Gastrocnemius medialis (tissue), 4 donors: ENCODE measurements around the gene MAML3. TPM values are rescaled to one million over a fixed set of nuclear protein-coding genes. Genes with fewer than 3 reads are reported as not detected.

Experiments
- ATAC-seq, 2 donors: fragments of 150-250 bp; one replicate each; pipeline ENCODE4 v1.9.1; 2016
- DNase-seq, 2 donors: peaks; one replicate each; pipeline ENCODE4 v3.0.0-alpha.2; 2019
- H3K27ac ChIP-seq, 4 donors: fragments of 200-600 bp; sonication (generic); 1 replicate in 1 of 4; 2 replicates in 3 of 4; pipeline ENCODE4 v1.5.1; 2016 to 2018; ENCODE audit warnings: mild to moderate bottlenecking in 2 of 4, moderate library complexity in 1 of 4
- H3K27me3 ChIP-seq, 3 donors: fragments of 200-600 bp; sonication (generic) in 2 of 3; 1 replicate in 1 of 3; 2 replicates in 2 of 3; pipeline versions ENCODE4 v1.5.1 to v1.6.0; 2016 to 2019; ENCODE audit warnings: mild to moderate bottlenecking in 1 of 3, moderate library complexity in 1 of 3
- H3K36me3 ChIP-seq, 2 donors: fragments of 200-600 bp; sonication (generic) in 1 of 2; one replicate each; pipeline ENCODE4 v1.5.1; 2017 to 2018
- H3K4me1 ChIP-seq, 2 donors: fragments of 200-600 bp; sonication (generic) in 1 of 2; one replicate each; pipeline ENCODE4 v1.5.1; 2016 to 2017; ENCODE audit warnings: mild to moderate bottlenecking in 2 of 2
- H3K4me3 ChIP-seq, 4 donors: fragments of 200-600 bp; sonication (generic) in 3 of 4; 1 replicate in 1 of 4; 2 replicates in 3 of 4; pipeline ENCODE4 v1.5.1; 2016 to 2019; ENCODE audit warnings: mild to moderate bottlenecking in 2 of 4
- H3K9me3 ChIP-seq, 3 donors: fragments of 200-600 bp; sonication (generic) in 2 of 3; 1 replicate in 1 of 3; 2 replicates in 2 of 3; pipeline ENCODE4 v1.5.1; 2016 to 2019
- POLR2A ChIP-seq, 2 donors: fragments of 450-650 bp; IDR thresholded peaks; one replicate each; pipeline ENCODE4 v1.6.1; 2017; ENCODE audit warnings: antibody characterized with exemption in 2 of 2, mild to moderate bottlenecking in 2 of 2, moderate library complexity in 2 of 2
- in situ Hi-C, 4 donors: fragments of 200-750 bp; cut with MboI; loops; one replicate each; pipeline versions ENCODE4 v1.15.0 to v1.8.0; 2017; ENCODE audit warnings: low sequenced_read_pairs in 4 of 4
- intact Hi-C: fragments of 100-400 bp; cut with DNase I; formaldehyde crosslinking; loops from one replicate; pipeline ENCODE4 v1.15.1; 2023; ENCODE audit warnings: low total_unique reads
- total RNA-seq, 4 donors: library from RNA; depleted of rRNA; stranded (reverse); fragments of >200 nt; gene quantifications; one replicate each; pipeline versions ENCODE4 v1.1.0 to v1.2.3, GENCODE V29; 2016
- TF ChIP-seq, protein P1 (sequence below), 5 experiments: fragments of 450-650 bp in 3 of 5; fragments of 200-600 bp in 2 of 5; sonication (generic) in 2 of 5; IDR thresholded peaks in 4 of 5; conservative IDR thresholded peaks in 1 of 5; 1 replicate in 4 of 5; 2 replicates in 1 of 5; pipeline ENCODE4 v1.5.1; 2016 to 2019; ENCODE audit warnings: antibody characterized with exemption in 5 of 5, mild to moderate bottlenecking in 3 of 5, moderate library complexity in 3 of 5

MAML3 gene
- total RNA-seq, 4 donors from 2014 or later: 0.98 to 1.5 (median 1.4) TPM

- peak overlapping the region in 3 of 4 donors; percentile 3 to 31 (median 6) for H3K4me3 ChIP-seq
- H3K27me3 ChIP-seq: no peaks in the 10 kb centered on the region
- DNase-seq (no peak), ATAC-seq (no peak)
- in situ Hi-C loops (no loop called here), intact Hi-C loops (loop anchor here (5.0 kb wide), 1 partner anchor 32 kb away; no protein-coding TSS in a partner anchor)
- H3K27ac ChIP-seq: peak overlapping the region; percentile 76 to 85 (median 82)
- no peaks in the 10 kb centered on the region for H3K36me3 ChIP-seq
- TF ChIP-seq, protein P1, sequence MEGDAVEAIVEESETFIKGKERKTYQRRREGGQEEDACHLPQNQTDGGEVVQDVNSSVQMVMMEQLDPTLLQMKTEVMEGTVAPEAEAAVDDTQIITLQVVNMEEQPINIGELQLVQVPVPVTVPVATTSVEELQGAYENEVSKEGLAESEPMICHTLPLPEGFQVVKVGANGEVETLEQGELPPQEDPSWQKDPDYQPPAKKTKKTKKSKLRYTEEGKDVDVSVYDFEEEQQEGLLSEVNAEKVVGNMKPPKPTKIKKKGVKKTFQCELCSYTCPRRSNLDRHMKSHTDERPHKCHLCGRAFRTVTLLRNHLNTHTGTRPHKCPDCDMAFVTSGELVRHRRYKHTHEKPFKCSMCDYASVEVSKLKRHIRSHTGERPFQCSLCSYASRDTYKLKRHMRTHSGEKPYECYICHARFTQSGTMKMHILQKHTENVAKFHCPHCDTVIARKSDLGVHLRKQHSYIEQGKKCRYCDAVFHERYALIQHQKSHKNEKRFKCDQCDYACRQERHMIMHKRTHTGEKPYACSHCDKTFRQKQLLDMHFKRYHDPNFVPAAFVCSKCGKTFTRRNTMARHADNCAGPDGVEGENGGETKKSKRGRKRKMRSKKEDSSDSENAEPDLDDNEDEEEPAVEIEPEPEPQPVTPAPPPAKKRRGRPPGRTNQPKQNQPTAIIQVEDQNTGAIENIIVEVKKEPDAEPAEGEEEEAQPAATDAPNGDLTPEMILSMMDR (IDR thresholded peaks at IDR 0.05 in 4 of 5, conservative IDR thresholded peaks at IDR 0.05 in 1 of 5): no peak
- no peak for TF ChIP-seq POLR2A (IDR thresholded peaks at IDR 0.05)
- peaks cover 55 to 62% of the 10 kb centered on the region in 2 donors for H3K4me1 ChIP-seq
- H3K9me3 ChIP-seq: no peaks in the 10 kb centered on the region
Measured at GRCh38 chr4:139764686-139765310, 389.2 kb downstream of the MAML3 start.

- DNase-seq (no peak), ATAC-seq (peak in 1 of 2 donors; percentile 40)
- intact Hi-C loops: no loop called here
- H3K4me1 ChIP-seq: peaks cover 56 to 62% of the 10 kb centered on the region in 2 donors
- no peaks in the 10 kb centered on the region for H3K27me3 ChIP-seq
- TF ChIP-seq, protein P1 (IDR thresholded peaks at IDR 0.05 in 4 of 5, conservative IDR thresholded peaks at IDR 0.05 in 1 of 5): no peak
- TF ChIP-seq POLR2A (IDR thresholded peaks at IDR 0.05): no peak
- peak overlapping the region in 3 of 4 donors; percentile 3 to 31 (median 6) for H3K4me3 ChIP-seq
- in situ Hi-C loops: no loop called here
- no peaks in the 10 kb centered on the region for H3K36me3 ChIP-seq
- peak overlapping the region; percentile 76 to 85 (median 82) for H3K27ac ChIP-seq
- no peaks in the 10 kb centered on the region for H3K9me3 ChIP-seq
Measured at GRCh38 chr4:139764182-139764581, 389.8 kb downstream of the MAML3 start.

GRCh38 chr4:139763672-139764071 is 390.3 kb downstream of the MAML3 start:
- in situ Hi-C loops (no loop called here), intact Hi-C loops (loop anchor here (1.0 to 2.0 kb wide), 2 partner anchors 23 to 53 kb away; no protein-coding TSS in a partner anchor)
- Histone ChIP-seq H3K4me1 (peaks cover 56 to 59% of the 10 kb centered on the region in 2 donors), H3K9me3 (no peaks in the 10 kb centered on the region), H3K4me3 (peak overlapping the region in 3 of 4 donors; percentile 3 to 31 (median 6)), H3K27me3 (no peaks in the 10 kb centered on the region), H3K27ac (peak overlapping the region; percentile 76 to 85 (median 82)), H3K36me3 (no peaks in the 10 kb centered on the region)
- ATAC-seq (peak; percentile 69), DNase-seq (peak in 1 of 2 donors; percentile 30)
- TF ChIP-seq, protein P1 (IDR thresholded peaks at IDR 0.05 in 4 of 5, conservative IDR thresholded peaks at IDR 0.05 in 1 of 5): no peak
- no peak for TF ChIP-seq POLR2A (IDR thresholded peaks at IDR 0.05)

DNA sequence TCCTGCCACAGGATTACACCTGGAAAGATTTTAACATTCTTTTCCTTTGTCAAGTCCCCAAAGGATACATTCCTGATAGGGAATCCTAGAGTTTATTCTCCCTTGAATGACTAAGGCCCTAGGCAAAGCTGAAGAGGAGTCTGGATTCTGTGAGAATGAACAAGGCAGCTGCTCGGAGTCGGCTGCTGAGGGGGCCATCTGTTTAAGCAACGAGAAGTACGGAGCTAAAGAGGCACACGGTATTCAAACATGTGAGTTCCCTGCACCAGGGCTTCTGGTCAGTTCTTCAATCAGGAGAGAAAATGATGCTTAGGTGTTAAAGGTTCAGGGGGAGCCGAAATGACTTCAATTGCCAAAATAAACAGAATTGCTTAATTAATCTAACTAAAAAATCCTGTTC is 390.8 kb downstream of the MAML3 start:
- Histone ChIP-seq H3K9me3 (no peaks in the 10 kb centered on the region), H3K27ac (peak overlapping the region; percentile 76 to 85 (median 82)), H3K36me3 (no peaks in the 10 kb centered on the region), H3K4me1 (peaks cover 56 to 59% of the 10 kb centered on the region in 2 donors), H3K27me3 (no peaks in the 10 kb centered on the region), H3K4me3 (peak overlapping the region in 3 of 4 donors; percentile 3 to 31 (median 6))
- no peak for ATAC-seq
- DNase-seq: no peak
- intact Hi-C loops (loop anchor here (1.0 to 2.0 kb wide), 2 partner anchors 23 to 54 kb away; no protein-coding TSS in a partner anchor), in situ Hi-C loops (no loop called here)
- no peak for TF ChIP-seq POLR2A (IDR thresholded peaks at IDR 0.05)
- TF ChIP-seq, protein P1 (IDR thresholded peaks at IDR 0.05 in 4 of 5, conservative IDR thresholded peaks at IDR 0.05 in 1 of 5): no peak
